Measurements from ENCODE around the gene ZNF608. TPM values are rescaled to one million over a fixed set of nuclear protein-coding genes. Genes with fewer than 3 reads are reported as not detected.

The ZNF608 gene
- total RNA-seq, 1 donor from 2014 or later, result not detected

- intact Hi-C loops (cut with micrococcal nuclease), result no loop called here
- H3K9me3 Mint-ChIP-seq, result no peaks in the 10 kb centered on the region
- no peak overlapping the region for H3K4me3 Mint-ChIP-seq (ENCODE audit: low read depth)
- H3K27ac Mint-ChIP-seq, result no peak overlapping the region
- no peaks in the 10 kb centered on the region for H3K36me3 Mint-ChIP-seq (ENCODE audit: low read depth)
- no peaks in the 10 kb centered on the region for H3K27me3 Mint-ChIP-seq (ENCODE audit: low read depth)
- no peaks in the 10 kb centered on the region for H3K4me1 Mint-ChIP-seq (ENCODE audit: low read depth)
- DNase-seq (ENCODE audit: low spot score), result no peak
Measured at GRCh38 chr5:124712731-124713305, 33.6 kb downstream of the ZNF608 start.

DNA sequence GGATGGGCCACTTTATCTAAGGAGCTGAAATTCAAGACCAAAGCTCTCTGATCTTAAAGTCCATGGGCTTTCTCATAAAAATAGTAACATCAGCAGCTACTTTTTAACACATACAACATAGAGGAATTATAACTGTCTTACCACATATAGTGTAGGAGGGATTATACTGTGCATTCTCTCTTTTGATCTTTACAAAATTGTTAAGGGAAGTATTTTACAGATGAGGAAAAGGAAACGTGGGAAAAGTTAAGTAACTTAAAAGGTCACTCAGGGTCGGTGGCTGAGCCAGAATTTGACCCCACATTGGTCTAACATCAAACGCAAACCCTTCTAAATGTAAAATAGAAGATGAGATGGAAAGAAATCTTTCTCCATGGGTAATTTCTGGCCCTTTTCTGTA lies 38.4 kb downstream of the ZNF608 start:
- Mint-ChIP-seq H3K27me3 (ENCODE audit: low read depth) (no peaks in the 10 kb centered on the region), H3K4me3 (ENCODE audit: low read depth) (no peak overlapping the region), H3K27ac (no peak overlapping the region), H3K4me1 (ENCODE audit: low read depth) (no peaks in the 10 kb centered on the region), H3K36me3 (ENCODE audit: low read depth) (no peaks in the 10 kb centered on the region), H3K9me3 (no peaks in the 10 kb centered on the region)
- no peak for DNase-seq (ENCODE audit: low spot score)
- intact Hi-C loops (cut with micrococcal nuclease), result no loop called here

- no peaks in the 10 kb centered on the region for H3K36me3 Mint-ChIP-seq (ENCODE audit: low read depth)
- no peaks in the 10 kb centered on the region for H3K27me3 Mint-ChIP-seq (ENCODE audit: low read depth)
- H3K27ac Mint-ChIP-seq, result no peak overlapping the region
- no peak overlapping the region for H3K4me3 Mint-ChIP-seq (ENCODE audit: low read depth)
- intact Hi-C loops (cut with micrococcal nuclease), result no loop called here
- no peaks in the 10 kb centered on the region for H3K9me3 Mint-ChIP-seq
- H3K4me1 Mint-ChIP-seq (ENCODE audit: low read depth), result no peaks in the 10 kb centered on the region
- DNase-seq (ENCODE audit: low spot score), result no peak
Measured at GRCh38 chr5:124707520-124707919, 38.9 kb downstream of the ZNF608 start.

- DNase-seq (ENCODE audit: low spot score), result no peak
- no peak overlapping the region for H3K27ac Mint-ChIP-seq
Measured at GRCh38 chr5:124706729-124707361, 39.6 kb downstream of the ZNF608 start.

DNA sequence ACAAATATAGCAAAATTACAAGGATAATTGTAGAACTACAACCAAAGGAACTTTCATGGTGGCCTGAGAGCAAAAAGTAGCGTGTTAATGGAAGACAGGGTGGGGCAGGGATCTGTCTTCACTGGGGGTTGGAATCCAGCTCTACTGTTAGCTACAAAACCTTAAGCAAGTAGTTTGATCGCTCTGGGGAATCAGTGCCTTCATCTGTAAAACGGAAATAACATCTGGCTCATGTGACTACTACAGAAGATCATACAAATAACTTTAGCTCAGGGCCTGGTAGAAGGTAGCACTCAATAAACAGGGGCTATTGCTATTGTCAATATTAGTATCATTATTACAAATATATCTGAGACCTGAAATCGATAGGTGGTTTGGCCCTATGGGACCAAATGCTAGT lies 40.4 kb downstream of the ZNF608 start:
- DNase-seq (ENCODE audit: low spot score), result no peak
- Mint-ChIP-seq H3K4me1 (ENCODE audit: low read depth) (no peaks in the 10 kb centered on the region), H3K9me3 (no peaks in the 10 kb centered on the region), H3K27ac (no peak overlapping the region), H3K36me3 (ENCODE audit: low read depth) (no peaks in the 10 kb centered on the region), H3K27me3 (ENCODE audit: low read depth) (no peaks in the 10 kb centered on the region), H3K4me3 (ENCODE audit: low read depth) (no peak overlapping the region)
- intact Hi-C loops (cut with micrococcal nuclease), result no loop called here

More at GRCh38 chr5:124706729-124707361, 39.6 kb downstream of the ZNF608 start:
- no peaks in the 10 kb centered on the region for H3K36me3 Mint-ChIP-seq (ENCODE audit: low read depth)
- H3K27me3 Mint-ChIP-seq (ENCODE audit: low read depth), result no peaks in the 10 kb centered on the region
- intact Hi-C loops (cut with micrococcal nuclease), result no loop called here
- no peaks in the 10 kb centered on the region for H3K4me1 Mint-ChIP-seq (ENCODE audit: low read depth)
- H3K4me3 Mint-ChIP-seq (ENCODE audit: low read depth), result no peak overlapping the region
- no peaks in the 10 kb centered on the region for H3K9me3 Mint-ChIP-seq

- H3K36me3 Mint-ChIP-seq (ENCODE audit: low read depth), result no peaks in the 10 kb centered on the region
- H3K4me3 Mint-ChIP-seq (ENCODE audit: low read depth), result no peak overlapping the region
- no peak overlapping the region for H3K27ac Mint-ChIP-seq
- no peaks in the 10 kb centered on the region for H3K4me1 Mint-ChIP-seq (ENCODE audit: low read depth)
- intact Hi-C loops (cut with micrococcal nuclease), result no loop called here
- DNase-seq (ENCODE audit: low spot score), result no peak
- H3K27me3 Mint-ChIP-seq (ENCODE audit: low read depth), result no peaks in the 10 kb centered on the region
- no peaks in the 10 kb centered on the region for H3K9me3 Mint-ChIP-seq
Measured at GRCh38 chr5:124705577-124705976, 40.9 kb downstream of the ZNF608 start.

DNA sequence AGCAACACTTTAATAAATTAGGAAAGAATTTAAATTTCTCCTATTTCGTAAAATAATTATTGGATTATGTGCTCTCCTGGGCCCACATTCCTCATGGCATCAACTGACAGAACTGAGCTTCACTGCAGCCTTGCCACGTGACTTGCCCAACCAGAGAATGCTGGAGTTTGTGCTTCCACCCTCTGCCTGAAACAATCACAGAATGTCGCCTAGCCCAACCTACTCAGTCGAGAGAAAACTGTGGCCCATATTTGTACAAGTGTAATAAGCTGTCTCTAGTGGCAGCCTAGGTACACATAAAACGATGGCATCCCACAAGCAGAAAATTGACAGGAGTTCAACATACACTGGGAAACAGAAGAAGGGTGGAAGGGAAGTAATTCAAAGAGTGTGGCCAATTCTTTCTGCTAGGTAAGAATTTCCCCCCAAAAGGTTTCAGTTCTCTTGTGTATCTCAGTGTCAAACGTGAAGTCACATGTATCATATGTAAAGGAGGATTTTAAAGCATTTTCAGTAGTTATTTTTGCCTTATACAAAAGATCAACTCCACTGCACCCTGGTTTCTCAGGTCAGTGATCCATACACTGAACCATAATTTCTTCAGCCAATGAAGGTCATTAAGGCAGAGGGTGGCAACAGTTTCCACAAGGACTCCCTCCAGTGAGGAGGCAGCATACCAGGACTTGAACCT lies 41.7 kb downstream of the ZNF608 start:
- no peaks in the 10 kb centered on the region for H3K9me3 Mint-ChIP-seq
- DNase-seq (ENCODE audit: low spot score), result no peak
- H3K4me1 Mint-ChIP-seq (ENCODE audit: low read depth), result no peaks in the 10 kb centered on the region
- H3K27ac Mint-ChIP-seq, result no peak overlapping the region
- H3K36me3 Mint-ChIP-seq (ENCODE audit: low read depth), result no peaks in the 10 kb centered on the region
- H3K27me3 Mint-ChIP-seq (ENCODE audit: low read depth), result no peaks in the 10 kb centered on the region
- intact Hi-C loops (cut with micrococcal nuclease), result no loop called here
- H3K4me3 Mint-ChIP-seq (ENCODE audit: low read depth), result no peak overlapping the region

- no peak for DNase-seq (ENCODE audit: low spot score)
- Mint-ChIP-seq H3K9me3 (no peaks in the 10 kb centered on the region), H3K27me3 (ENCODE audit: low read depth) (no peaks in the 10 kb centered on the region), H3K27ac (no peak overlapping the region), H3K4me1 (ENCODE audit: low read depth) (no peaks in the 10 kb centered on the region), H3K4me3 (ENCODE audit: low read depth) (no peak overlapping the region), H3K36me3 (ENCODE audit: low read depth) (no peaks in the 10 kb centered on the region)
- intact Hi-C loops (cut with micrococcal nuclease), result no loop called here
Measured at GRCh38 chr5:124703995-124704394, 42.4 kb downstream of the ZNF608 start.

- no peaks in the 10 kb centered on the region for H3K36me3 Mint-ChIP-seq (ENCODE audit: low read depth)
- intact Hi-C loops (cut with micrococcal nuclease), result no loop called here
- no peak for DNase-seq (ENCODE audit: low spot score)
Measured at GRCh38 chr5:124702525-124702924, 43.9 kb downstream of the ZNF608 start.

DNA sequence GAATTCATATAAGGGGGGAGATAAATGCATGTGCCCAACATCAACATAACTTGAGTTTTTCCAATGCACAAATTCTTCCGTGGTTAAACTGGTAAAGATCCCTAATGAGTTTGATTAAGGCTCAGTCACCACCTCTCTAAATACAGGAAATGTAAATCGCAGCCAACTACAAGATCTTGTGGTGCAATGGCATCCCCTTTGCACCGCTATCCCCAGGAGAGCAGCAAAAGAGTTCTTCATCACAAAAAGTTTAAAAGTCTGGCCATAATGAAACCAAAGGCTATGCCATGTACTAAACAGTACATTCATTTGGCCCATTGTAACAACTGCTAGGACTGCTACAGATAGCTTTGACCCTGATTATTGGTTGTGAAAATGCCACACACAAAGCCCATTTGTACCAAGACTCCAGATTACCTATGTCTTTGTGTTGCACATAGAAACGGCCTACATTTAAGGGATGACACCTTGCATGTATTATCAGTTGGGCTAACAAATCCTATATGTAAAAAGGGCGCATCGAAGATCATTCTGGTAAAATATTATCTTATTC lies 44.5 kb downstream of the ZNF608 start:
- no peaks in the 10 kb centered on the region for H3K36me3 Mint-ChIP-seq (ENCODE audit: low read depth)
- H3K4me1 Mint-ChIP-seq (ENCODE audit: low read depth), result no peaks in the 10 kb centered on the region
- H3K9me3 Mint-ChIP-seq, result no peaks in the 10 kb centered on the region
- no peaks in the 10 kb centered on the region for H3K27me3 Mint-ChIP-seq (ENCODE audit: low read depth)
- intact Hi-C loops (cut with micrococcal nuclease), result no loop called here
- H3K27ac Mint-ChIP-seq, result no peak overlapping the region
- DNase-seq (ENCODE audit: low spot score), result no peak
- H3K4me3 Mint-ChIP-seq (ENCODE audit: low read depth), result no peak overlapping the region

More at GRCh38 chr5:124702525-124702924, 43.9 kb downstream of the ZNF608 start:
- H3K4me1 Mint-ChIP-seq (ENCODE audit: low read depth), result no peaks in the 10 kb centered on the region
- H3K27ac Mint-ChIP-seq, result no peak overlapping the region
- H3K9me3 Mint-ChIP-seq, result no peaks in the 10 kb centered on the region
- no peak overlapping the region for H3K4me3 Mint-ChIP-seq (ENCODE audit: low read depth)
- H3K27me3 Mint-ChIP-seq (ENCODE audit: low read depth), result no peaks in the 10 kb centered on the region

DNA sequence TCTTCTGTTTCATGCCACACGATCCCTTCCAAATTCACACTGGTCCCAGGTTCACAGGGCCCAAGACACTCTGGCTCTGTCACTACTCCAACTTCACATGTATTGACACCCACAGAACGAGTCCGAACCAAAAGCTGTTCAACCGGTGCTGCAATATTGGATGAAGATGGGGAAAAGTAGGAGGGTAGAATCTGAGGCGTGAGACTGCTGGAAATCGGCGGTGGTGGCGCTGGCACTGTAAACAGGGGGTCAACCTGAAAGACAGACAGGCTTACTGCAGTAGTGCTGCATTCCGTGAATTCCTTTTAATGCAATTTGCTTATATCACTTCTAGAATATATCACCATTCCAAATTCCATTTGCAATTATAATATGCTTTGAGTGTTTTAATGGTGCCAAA lies 45.4 kb downstream of the ZNF608 start:
- Mint-ChIP-seq H3K9me3 (no peaks in the 10 kb centered on the region), H3K27me3 (ENCODE audit: low read depth) (no peaks in the 10 kb centered on the region), H3K4me1 (ENCODE audit: low read depth) (no peaks in the 10 kb centered on the region), H3K27ac (no peak overlapping the region), H3K4me3 (ENCODE audit: low read depth) (no peak overlapping the region), H3K36me3 (ENCODE audit: low read depth) (no peaks in the 10 kb centered on the region)
- no peak for DNase-seq (ENCODE audit: low spot score)
- intact Hi-C loops (cut with micrococcal nuclease), result no loop called here

DNA sequence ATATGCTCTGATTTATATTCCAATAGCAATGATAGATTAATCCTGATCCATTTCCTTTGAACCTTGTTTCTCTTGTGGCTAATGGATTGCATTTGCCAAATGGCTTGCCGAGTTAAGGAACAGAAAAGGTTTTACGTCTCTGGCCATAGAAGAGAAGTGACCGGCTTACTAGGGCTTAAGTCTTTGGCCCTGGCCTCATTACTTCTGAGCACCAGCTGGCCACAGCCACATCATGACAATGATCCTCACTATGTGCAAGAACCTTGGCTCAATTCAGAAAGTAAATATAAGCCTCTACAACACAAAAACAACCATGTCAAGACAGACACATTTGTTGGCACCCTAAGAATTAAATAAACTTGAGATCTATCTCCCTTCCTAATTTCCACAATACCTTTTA lies 46.1 kb downstream of the ZNF608 start:
- Mint-ChIP-seq H3K27ac (no peak overlapping the region), H3K4me3 (ENCODE audit: low read depth) (no peak overlapping the region), H3K36me3 (ENCODE audit: low read depth) (no peaks in the 10 kb centered on the region), H3K9me3 (no peaks in the 10 kb centered on the region), H3K4me1 (ENCODE audit: low read depth) (no peaks in the 10 kb centered on the region), H3K27me3 (ENCODE audit: low read depth) (no peaks in the 10 kb centered on the region)
- no peak for DNase-seq (ENCODE audit: low spot score)
- intact Hi-C loops (cut with micrococcal nuclease), result no loop called here

- Mint-ChIP-seq H3K4me1 (ENCODE audit: low read depth) (no peaks in the 10 kb centered on the region), H3K27ac (no peak overlapping the region), H3K9me3 (no peaks in the 10 kb centered on the region), H3K27me3 (ENCODE audit: low read depth) (no peaks in the 10 kb centered on the region), H3K4me3 (ENCODE audit: low read depth) (no peak overlapping the region), H3K36me3 (ENCODE audit: low read depth) (no peaks in the 10 kb centered on the region)
- DNase-seq (ENCODE audit: low spot score), result no peak
- intact Hi-C loops (cut with micrococcal nuclease), result no loop called here
Measured at GRCh38 chr5:124698770-124699169, 47.7 kb downstream of the ZNF608 start.
